Type B pancreatic cell (in vitro differentiated cells): ENCODE data around the gene LCN2. TPM values are rescaled to one million over a fixed set of nuclear protein-coding genes. Genes with fewer than 3 reads are reported as not detected.

Experiments
- DNase-seq: peaks from one replicate; pipeline ENCODE4 v3.0.0; 2021; ENCODE audit warnings: mixed read lengths; ENCODE audit not compliant: unreplicated experiment; ENCODE audit errors: extremely low spot score
- H3K27ac Mint-ChIP-seq: 2 replicates; pipeline ENCODE4 v1.8.0; 2021; ENCODE audit warnings: mild to moderate bottlenecking, mixed read lengths
- H3K27me3 Mint-ChIP-seq: 2 replicates; pipeline ENCODE4 v1.8.0; 2021; ENCODE audit warnings: mixed read lengths
- H3K36me3 Mint-ChIP-seq: 2 replicates; pipeline ENCODE4 v1.8.0; 2021; ENCODE audit warnings: mixed read lengths
- H3K4me1 Mint-ChIP-seq: one replicate; pipeline ENCODE4 v1.8.0; 2021; ENCODE audit warnings: mixed read lengths; ENCODE audit not compliant: unreplicated experiment
- H3K4me3 Mint-ChIP-seq: 2 replicates; pipeline ENCODE4 v1.8.0; 2021; ENCODE audit warnings: mild to moderate bottlenecking, mixed read lengths
- H3K9me3 Mint-ChIP-seq: 2 replicates; pipeline ENCODE4 v1.8.0; 2021; ENCODE audit warnings: mixed read lengths
- total RNA-seq: library from RNA; stranded (reverse); gene quantifications from 2 replicates; pipeline ENCODE4 v1.2.1, GENCODE V29; 2021; ENCODE audit warnings: low replicate concordance
- TF ChIP-seq, protein P1 (sequence below): fragments of 200-600 bp; sonication (generic); conservative IDR thresholded peaks from 2 replicates; pipeline ENCODE4 v1.5.0; 2021; ENCODE audit warnings: antibody characterized with exemption, mild to moderate bottlenecking

Gene LCN2
- total RNA-seq, 1 donor from 2014 or later: 10.7 TPM

DNA sequence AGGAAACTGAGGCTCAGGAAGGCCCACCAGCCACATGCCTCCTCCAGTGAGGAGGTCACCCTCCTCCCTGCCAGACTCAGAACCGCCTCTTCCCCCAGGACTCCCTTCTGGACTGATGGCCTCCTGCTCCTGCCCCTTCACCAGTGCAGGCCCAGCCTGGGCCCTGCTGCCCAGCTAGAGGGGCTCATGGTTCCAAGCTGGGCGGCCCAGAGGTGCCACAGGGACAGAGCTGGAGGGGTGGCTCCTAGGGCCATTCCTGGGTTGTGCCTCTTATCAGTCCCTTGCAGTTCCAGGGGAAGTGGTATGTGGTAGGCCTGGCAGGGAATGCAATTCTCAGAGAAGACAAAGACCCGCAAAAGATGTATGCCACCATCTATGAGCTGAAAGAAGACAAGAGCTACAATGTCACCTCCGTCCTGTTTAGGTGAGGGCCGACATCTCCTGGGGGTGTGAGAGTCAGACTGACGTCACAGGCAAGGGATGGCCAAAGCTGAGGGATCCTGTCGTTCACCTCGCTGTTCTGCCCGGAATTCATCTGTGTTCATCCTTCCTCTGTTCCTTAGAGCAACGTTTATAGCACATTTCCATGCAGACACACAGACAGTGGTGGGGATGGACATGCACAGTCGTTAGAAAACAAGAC is 819 bp downstream of the LCN2 start:
- TF ChIP-seq, protein P1, sequence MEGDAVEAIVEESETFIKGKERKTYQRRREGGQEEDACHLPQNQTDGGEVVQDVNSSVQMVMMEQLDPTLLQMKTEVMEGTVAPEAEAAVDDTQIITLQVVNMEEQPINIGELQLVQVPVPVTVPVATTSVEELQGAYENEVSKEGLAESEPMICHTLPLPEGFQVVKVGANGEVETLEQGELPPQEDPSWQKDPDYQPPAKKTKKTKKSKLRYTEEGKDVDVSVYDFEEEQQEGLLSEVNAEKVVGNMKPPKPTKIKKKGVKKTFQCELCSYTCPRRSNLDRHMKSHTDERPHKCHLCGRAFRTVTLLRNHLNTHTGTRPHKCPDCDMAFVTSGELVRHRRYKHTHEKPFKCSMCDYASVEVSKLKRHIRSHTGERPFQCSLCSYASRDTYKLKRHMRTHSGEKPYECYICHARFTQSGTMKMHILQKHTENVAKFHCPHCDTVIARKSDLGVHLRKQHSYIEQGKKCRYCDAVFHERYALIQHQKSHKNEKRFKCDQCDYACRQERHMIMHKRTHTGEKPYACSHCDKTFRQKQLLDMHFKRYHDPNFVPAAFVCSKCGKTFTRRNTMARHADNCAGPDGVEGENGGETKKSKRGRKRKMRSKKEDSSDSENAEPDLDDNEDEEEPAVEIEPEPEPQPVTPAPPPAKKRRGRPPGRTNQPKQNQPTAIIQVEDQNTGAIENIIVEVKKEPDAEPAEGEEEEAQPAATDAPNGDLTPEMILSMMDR: no peak
- Mint-ChIP-seq H3K27me3 (no peaks in the 10 kb centered on the region), H3K4me3 (no peak overlapping the region), H3K36me3 (no peaks in the 10 kb centered on the region), H3K4me1 (peaks cover 14% of the 10 kb centered on the region), H3K27ac (peak overlapping the region; percentile 45), H3K9me3 (no peaks in the 10 kb centered on the region)
- DNase-seq: no peak

DNA sequence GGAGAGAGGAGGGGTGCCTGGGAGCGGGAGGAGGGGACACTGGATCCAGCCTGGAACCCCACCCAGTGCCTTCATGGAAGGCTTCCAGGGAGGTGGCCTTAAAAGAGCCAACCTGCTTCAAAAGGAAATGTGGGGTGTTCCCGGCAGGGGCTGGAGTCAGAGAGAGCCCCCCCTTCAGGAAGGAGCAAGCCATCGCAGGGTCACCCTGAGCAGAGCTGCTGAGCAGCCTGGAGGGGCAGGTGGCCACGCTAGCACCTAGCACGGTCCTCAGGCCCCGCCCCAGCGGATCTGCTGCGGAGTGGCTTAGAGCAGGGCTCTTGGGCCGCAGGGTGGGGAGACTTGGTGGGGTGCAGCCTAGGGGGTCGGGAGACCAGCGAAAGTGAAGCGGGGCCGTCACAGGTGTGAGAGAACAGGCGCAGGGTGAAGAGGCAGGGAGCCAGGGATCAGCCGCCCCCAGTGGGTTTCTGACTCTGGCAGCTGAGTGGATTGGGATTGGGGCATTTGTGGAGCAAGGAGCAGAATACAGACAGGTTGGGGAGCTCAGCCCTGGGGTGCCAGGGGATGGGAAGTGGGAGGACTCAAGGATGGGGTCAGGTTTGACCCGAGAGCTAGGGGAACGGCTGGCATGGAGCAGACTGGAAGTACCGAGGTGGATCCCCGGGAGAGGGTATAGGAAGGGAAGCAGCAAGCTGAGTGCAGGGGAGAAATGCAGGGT is 1.5 kb downstream of the LCN2 start:
- Mint-ChIP-seq H3K9me3 (no peaks in the 10 kb centered on the region), H3K27ac (peak overlapping the region; percentile 45), H3K4me1 (peaks cover 12% of the 10 kb centered on the region), H3K27me3 (no peaks in the 10 kb centered on the region), H3K36me3 (no peaks in the 10 kb centered on the region), H3K4me3 (no peak overlapping the region)
- TF ChIP-seq, protein P1: peak; percentile 50
- no peak for DNase-seq

DNA sequence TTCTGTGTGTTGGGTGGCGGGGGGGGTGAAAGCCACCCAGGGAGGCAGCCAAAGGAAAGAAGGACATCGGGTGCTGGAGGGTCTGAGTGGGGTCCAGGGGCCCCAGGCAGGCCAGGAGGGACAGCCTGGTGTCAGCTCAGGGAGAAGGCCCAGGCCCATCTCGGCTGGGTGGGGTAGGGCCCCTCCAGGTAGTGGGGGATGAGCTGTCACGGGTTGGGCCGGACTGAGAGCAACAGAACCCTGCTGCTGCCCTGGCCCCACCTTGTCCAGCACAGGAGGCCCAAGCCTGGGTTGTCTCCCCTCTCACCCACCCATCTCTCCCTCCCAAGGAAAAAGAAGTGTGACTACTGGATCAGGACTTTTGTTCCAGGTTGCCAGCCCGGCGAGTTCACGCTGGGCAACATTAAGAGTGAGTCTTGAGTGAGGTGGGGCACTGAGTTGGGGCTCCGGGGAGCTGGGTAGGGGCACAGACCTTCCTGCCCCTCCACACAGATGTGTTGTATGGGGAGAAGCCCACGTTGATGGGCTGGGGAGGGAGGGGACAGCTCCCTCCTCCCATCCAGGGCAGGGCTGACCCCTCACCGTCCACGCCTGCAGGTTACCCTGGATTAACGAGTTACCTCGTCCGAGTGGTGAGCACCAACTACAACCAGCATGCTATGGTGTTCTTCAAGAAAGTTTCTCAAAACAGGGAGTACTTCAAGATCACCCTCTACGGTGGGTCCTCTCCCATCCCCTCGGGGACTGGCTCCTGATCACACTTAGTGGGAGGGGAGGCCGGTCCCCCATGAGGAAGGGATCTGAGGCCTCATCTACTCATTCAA is 2.3 kb downstream of the LCN2 start:
- no peak for DNase-seq
- no peaks in the 10 kb centered on the region for H3K27me3 Mint-ChIP-seq
- no peaks in the 10 kb centered on the region for H3K9me3 Mint-ChIP-seq
- H3K4me3 Mint-ChIP-seq: no peak overlapping the region
- no peaks in the 10 kb centered on the region for H3K36me3 Mint-ChIP-seq
- TF ChIP-seq, protein P1: no peak
- no peak overlapping the region for H3K27ac Mint-ChIP-seq
- peaks cover 15% of the 10 kb centered on the region for H3K4me1 Mint-ChIP-seq

DNA sequence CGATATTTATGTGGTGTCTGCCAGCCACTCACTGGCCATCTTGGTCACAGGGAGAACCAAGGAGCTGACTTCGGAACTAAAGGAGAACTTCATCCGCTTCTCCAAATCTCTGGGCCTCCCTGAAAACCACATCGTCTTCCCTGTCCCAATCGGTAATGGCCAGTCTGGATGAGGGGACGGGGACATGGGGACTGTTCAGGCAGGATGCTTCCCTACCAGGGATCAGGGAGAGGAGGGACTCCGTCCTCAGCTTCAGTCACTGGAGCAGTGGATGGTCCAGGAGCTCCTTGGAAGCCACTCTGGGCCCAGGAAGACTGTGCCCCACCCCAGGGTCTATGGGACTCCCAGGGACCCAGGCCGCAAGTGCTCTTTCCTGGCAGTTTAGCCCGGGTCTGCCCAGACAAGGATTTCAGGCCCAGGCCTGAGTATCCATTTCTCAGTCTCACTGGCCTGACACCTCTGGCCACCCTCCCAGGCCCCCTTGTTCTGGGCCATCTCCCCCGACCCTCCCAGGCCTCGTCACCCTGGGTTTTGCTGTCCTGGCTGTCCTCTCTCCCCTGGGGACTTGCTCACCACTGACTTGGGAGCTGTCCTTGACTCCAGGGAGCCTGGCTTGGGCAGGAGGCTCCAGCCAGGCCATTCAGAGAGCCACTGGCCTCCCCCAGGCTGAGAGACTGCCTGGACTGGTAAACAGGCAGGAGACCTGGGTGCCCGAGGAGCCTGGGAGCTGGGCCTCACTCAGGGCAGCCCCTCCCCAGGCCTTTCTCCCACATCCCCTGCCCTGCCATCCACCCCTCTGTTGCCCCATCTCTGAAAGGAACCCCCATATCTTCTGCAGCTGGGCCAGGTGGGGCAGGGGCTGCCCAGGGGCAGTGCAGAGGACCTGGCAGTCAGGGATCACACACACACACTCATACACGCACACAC is 3.1 kb downstream of the LCN2 start:
- Mint-ChIP-seq H3K27me3 (no peaks in the 10 kb centered on the region), H3K9me3 (no peaks in the 10 kb centered on the region), H3K4me3 (no peak overlapping the region), H3K36me3 (no peaks in the 10 kb centered on the region), H3K27ac (no peak overlapping the region), H3K4me1 (peaks cover 15% of the 10 kb centered on the region)
- TF ChIP-seq, protein P1: no peak
- DNase-seq: no peak
